GM21515 (cell line): ENCODE data around the gene PLCL1.

Experiments used
- ATAC-seq: cut with Tn5 transposase; IDR thresholded peaks from one replicate; pipeline ENCODE4 v1.9.1; 2021; ENCODE audit not compliant: unreplicated experiment

The PLCL1 gene

DNA sequence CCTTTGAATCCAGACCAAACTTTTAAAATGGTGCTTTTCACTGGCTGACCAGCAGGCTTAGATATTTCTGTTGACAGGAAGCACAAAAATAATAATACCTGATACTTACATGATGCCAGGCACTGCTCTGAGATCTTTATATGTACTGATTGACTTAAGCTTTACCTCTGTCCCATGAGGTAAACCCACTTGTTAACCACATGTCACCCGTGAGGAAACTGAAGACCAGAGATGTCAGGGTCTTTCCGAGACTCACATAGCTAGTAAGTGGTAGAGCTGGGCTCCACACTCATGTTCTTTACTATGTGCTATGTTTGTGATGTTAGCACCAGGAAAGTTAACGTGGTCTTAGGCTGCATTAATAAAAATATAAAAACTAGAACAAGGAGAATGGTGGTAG, 297.7 kb downstream of the PLCL1 start:
- no peak for ATAC-seq

GRCh38 chr2:198102856-198103255, 298.5 kb downstream of the PLCL1 start:
- ATAC-seq = no peak

DNA sequence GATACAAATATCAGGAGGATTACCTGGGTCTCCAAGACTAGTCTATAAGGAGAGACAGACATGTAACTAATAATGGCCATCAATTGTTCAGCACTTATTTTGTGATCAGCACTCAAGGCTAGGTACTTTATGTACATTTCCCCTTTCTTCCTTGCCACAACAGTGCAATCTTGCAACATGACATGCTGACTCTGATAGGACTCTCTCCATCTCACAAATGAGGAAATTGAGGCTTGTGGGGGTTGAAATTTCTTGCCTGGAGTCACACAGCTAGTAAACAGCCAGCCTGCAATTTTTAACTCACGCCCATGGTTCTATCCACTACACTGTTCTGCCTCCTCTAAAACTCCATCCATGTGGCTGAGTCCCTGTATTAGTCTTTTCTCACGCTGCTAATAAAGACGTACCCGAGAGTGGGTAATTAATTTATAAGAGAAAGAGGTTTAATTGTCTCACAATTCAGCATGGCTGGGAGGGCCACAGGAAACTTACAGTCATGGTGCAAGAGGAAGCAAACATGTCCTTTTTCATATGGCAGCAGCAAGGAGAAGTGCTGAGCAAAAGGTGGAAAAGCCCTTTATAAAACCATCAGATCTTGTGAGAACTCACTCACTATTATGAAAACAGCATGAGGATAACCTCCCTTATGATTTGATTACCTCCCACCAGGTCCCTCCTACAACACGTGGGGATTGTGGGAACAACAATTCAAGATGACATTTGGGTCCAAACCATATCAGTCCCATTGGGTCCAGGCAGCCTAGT, 302.4 kb downstream of the PLCL1 start:
- no peak for ATAC-seq

GRCh38 chr2:198113316-198113715, 308.9 kb downstream of the PLCL1 start:
- no peak for ATAC-seq

GRCh38 chr2:198114064-198114463, 309.7 kb downstream of the PLCL1 start:
- ATAC-seq = no peak

GRCh38 chr2:198115201-198115600, 310.8 kb downstream of the PLCL1 start:
- no peak for ATAC-seq

- no peak for ATAC-seq
Measured at GRCh38 chr2:198116756-198117155, 312.4 kb downstream of the PLCL1 start.

DNA sequence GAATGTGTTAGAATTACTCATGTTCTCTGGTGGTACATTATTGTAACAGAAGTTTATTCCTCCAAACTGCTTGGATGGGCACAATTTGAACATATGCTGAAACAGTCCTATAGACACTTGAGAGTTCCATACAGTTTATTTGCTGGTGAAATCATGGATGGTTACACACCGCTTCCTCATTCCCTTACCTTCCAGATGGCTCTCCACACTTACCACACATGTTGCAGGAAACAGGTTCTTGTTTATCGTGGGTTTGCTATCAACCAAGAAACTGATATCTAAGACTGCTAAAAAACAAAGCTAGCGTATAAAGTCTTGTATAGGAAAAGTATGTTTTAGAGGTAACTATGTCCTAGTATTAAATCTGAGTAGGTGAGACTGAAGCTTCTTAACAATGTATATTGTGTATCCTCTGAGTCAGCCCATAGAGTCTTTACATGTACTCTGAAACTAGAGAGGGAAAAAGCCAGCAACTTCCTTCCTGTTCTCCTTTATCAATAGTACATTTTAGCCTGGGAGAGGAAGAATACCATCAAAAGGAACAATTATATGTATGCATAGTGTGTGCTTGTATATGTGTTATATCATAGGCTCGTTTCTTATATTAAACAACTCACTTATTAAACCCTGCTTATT, 313.1 kb downstream of the PLCL1 start:
- ATAC-seq = no peak

DNA sequence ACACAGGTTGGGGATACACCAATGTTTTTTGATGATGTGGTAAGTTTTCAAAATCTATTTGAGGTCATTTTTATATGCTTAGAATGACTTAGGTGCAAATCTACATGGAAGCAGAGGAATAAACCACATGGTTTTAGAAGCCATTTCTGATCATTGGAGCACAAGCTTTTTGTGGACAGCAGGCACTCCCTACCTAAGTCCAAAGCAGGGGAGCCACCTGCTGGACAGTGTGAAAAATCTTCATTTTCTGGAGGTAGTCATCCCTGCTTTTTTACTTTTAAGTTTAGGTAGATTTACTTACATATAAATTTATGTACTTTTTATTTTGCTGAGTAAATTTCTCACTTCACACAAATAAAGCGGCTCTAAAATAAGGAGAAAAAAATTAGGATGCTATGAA, 323.2 kb downstream of the PLCL1 start:
- peak; percentile 86 for ATAC-seq

GRCh38 chr2:198129609-198130008, 325.2 kb downstream of the PLCL1 start:
- ATAC-seq = no peak

- no peak for ATAC-seq
Measured at GRCh38 chr2:198134293-198134955, 330.0 kb downstream of the PLCL1 start.

- ATAC-seq = no peak
Measured at GRCh38 chr2:198135481-198135934, 331.1 kb downstream of the PLCL1 start.

DNA sequence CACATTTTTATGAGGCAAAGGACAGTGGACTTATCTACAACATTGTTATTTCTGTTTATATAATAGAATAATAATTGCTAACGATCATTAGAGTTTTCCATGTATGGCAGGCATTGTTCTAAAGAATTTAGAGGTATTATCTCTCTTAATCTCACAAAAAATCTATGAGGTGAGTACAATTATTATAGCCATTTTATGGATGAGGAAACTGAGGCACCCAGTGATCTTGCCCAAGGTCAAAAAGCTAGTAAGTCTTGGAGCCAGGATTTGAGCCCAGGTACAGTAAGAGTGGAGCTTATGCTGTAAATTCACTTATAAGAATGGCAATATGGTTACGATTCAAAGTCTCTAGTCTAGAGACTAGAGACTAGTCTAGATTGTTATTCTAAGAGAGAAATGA, 331.7 kb downstream of the PLCL1 start:
- ATAC-seq = no peak

- ATAC-seq = no peak
Measured at GRCh38 chr2:198137733-198138132, 333.3 kb downstream of the PLCL1 start.

DNA sequence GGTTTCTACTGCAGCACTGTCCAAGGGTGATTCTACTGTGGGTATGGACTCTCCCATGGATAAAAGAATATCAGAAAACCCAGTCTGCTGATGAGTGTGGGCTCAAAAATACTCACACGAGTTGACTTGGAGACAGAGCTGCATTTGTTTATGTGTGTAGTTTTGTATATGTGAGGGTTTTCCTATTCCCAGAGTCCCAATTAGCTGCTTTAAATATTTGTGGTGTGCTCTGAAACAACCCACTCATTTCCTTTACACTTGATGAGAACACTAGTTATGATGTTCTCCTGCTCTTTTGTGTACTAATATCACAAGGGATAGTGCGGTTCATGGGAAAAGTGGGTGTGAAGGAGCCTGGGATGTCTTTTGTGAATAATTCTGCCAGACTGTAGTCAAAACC, 337.3 kb downstream of the PLCL1 start:
- ATAC-seq = no peak

GRCh38 chr2:198143156-198143555, 338.8 kb downstream of the PLCL1 start:
- no peak for ATAC-seq

DNA sequence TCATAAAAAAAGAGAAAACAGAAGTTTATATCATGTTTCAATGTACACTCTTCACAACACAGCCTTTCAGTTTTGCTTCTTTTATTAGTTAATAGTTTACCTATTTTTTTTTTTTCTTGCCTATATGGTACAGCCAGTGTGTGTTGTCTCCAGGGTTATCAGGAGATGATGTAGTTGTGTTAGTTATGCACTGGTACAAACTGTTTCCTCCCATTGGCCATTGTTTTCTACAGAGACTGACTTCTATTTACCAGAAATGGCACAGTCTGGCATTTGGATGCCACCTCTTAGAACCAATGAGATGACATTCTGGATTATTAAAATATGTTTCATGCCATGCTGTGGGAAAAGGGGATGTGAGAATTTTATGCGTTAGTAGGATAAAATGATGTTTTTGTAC, 339.4 kb downstream of the PLCL1 start:
- ATAC-seq = no peak

DNA sequence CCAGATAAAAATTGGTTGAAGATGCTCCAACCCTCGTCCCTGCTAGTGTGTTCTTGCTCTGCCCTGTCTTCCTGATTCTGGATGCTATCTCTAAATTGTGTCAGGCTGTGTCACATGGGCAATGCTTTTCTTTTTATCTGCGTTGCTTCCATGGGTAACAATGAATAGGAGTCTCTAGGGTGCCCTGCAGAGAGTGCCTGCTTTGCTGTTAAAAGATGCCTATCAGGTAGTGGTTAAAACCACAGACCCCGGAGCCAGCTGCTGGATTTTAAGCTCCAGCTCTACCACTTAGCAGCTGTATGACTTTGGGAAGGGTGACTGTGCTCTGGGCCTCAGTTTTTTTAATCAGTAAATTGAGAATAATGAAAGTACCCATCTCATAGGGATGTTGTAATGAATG, 340.3 kb downstream of the PLCL1 start:
- no peak for ATAC-seq

DNA sequence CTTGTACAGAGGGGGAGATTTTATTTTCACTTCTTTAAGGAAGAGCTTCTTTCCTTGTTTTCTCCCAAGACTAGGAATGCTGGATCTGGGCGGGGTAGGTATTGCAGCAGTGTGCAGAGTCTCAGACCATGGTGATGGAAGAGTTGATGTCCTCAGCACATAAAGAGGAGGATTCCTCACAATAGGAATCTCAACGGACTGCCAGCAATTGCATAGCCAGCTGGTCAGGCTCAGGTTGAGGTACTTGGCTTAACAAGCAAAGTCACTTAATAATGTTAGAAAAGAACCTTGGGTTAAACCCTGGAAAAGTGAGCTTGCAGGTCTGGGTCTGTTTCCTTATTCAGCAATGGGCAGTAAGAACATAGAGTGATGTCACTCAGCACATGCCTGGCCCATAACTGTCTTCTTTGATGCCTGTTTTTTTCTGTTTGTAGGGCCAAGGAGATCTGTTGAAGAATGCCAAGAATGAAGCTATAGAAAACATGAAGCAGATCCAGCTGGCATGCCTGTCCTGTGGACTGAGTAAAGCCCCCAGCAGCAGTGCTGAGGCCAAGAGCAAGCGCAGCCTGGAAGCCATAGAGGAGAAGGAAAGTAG, 342.1 kb downstream of the PLCL1 start:
- ATAC-seq = no peak

DNA sequence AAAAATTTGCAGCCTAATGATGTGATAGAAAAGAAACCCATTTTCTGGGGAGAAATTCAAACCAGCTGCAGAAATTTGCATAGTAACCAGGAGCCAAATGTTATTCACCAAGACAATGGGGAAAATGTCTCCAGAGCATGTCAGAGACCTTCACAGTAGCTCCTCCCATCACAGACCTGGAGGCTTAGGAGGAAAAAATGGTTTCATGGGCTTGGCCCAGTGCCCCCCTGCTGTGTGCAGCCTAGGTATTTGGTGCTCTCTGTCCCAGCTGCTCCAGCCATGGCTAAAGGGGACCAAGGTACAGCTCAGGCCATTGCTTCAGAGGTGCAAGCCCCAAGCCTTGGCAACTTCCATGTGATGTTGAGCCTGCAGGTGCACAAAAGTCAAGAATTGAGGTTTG, 352.9 kb downstream of the PLCL1 start:
- no peak for ATAC-seq

DNA sequence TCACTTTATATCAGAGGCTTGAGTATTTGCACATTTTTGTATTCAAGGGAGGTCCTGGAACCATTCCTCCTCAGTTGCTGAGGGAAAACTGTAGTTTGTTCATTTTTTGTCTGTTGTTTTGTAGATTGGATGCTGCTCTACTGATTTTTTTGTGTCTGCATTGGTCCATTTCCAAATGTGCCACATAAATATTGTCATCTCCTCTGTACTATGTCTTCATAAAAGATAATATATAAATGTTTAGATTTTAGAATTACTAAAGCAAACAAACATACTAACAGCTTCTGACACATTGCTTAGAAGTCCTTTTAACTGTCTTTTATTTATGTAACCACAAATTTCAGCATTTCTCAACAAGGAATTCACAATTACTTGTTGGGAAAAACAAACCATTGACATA, 356.8 kb downstream of the PLCL1 start:
- no peak for ATAC-seq

DNA sequence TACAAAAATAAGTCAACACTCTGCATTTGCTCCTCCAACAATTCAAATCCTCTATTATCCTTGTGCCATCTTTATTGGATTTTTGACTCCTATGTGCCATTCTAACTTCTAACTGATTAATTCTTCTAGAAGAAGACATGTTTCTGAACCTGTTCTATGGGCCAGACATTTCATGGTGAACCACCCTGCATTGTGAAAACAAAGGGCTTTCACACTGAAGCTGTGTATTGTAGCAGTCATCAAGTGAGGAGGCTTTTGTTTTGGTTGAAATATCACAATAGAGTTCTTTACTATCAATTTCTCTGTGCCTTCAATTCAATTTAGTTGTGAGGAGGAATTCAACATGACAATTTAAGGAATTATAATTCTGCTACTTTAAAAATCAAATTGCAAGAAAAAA, 357.9 kb downstream of the PLCL1 start:
- no peak for ATAC-seq
